ENCODE measurements around the gene TTLL6.

TTLL6 gene

DNA sequence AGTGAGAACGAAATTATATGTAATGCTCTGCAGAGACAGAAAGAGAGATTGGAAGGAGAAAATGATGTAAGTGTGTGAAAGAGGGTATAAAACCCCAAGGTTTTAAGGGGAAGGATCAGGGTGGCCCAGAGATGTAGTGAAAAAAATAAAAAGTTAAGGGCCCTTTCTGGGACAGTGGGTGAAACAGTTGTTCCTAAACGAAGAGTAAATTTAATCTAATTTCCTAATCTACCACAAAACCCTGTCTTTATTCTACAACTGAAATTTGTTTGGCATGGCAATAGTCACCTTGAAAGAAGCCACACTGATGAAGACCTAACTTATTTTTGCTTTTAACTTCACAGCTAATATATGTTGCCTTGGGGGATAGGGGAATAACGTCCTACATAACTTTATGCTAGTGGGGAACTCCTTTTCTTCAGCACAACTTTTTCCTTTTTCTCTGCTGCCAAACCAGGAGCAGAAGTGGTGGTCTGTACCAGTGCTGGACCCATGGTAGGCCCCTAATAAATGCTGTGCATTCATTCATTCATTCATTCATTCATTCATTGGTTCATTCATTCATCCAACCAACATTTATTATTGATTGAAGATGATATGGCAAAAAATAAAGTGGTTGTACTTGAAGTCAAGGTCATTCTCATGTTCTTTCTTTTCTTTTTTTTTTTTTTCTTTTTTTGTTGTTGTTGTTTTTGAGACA lies 39.2 kb upstream of the TTLL6 start:
- ChIA-PET POLR2A (no interaction called here), CTCF (interaction anchor here (0.7 to 1.8 kb wide), 5 partner anchors 23 to 1123 kb away, joined by 3 to 4 read pairs (median 4); partner anchors contain the start of gene TBX21)
- H3K36me3 ChIP-seq (ENCODE audit: control insufficient read depth in 2 of 2, insufficient read depth in 1 of 2, low read length in 2 of 2) = peaks cover 58 to 78% of the 10 kb centered on the region in 2 experiments
- H3K27ac ChIP-seq (ENCODE audit: extremely low read depth, low read depth, low read length) = no peak overlapping the region
- no peaks in the 10 kb centered on the region for H3K4me1 ChIP-seq (ENCODE audit: control insufficient read depth, insufficient read depth, low read length)
- H3K9me3 ChIP-seq (ENCODE audit: control insufficient read depth, insufficient read depth, low read depth, low read length) = no peaks in the 10 kb centered on the region
- no peak overlapping the region for H3K4me3 ChIP-seq (ENCODE audit: low read depth, low read length)
- TF ChIP-seq, protein P1, sequence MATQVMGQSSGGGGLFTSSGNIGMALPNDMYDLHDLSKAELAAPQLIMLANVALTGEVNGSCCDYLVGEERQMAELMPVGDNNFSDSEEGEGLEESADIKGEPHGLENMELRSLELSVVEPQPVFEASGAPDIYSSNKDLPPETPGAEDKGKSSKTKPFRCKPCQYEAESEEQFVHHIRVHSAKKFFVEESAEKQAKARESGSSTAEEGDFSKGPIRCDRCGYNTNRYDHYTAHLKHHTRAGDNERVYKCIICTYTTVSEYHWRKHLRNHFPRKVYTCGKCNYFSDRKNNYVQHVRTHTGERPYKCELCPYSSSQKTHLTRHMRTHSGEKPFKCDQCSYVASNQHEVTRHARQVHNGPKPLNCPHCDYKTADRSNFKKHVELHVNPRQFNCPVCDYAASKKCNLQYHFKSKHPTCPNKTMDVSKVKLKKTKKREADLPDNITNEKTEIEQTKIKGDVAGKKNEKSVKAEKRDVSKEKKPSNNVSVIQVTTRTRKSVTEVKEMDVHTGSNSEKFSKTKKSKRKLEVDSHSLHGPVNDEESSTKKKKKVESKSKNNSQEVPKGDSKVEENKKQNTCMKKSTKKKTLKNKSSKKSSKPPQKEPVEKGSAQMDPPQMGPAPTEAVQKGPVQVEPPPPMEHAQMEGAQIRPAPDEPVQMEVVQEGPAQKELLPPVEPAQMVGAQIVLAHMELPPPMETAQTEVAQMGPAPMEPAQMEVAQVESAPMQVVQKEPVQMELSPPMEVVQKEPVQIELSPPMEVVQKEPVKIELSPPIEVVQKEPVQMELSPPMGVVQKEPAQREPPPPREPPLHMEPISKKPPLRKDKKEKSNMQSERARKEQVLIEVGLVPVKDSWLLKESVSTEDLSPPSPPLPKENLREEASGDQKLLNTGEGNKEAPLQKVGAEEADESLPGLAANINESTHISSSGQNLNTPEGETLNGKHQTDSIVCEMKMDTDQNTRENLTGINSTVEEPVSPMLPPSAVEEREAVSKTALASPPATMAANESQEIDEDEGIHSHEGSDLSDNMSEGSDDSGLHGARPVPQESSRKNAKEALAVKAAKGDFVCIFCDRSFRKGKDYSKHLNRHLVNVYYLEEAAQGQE (tag by site-specific recombination; IDR thresholded peaks at IDR 0.05) = no peak
- TF ChIP-seq, protein P2, sequence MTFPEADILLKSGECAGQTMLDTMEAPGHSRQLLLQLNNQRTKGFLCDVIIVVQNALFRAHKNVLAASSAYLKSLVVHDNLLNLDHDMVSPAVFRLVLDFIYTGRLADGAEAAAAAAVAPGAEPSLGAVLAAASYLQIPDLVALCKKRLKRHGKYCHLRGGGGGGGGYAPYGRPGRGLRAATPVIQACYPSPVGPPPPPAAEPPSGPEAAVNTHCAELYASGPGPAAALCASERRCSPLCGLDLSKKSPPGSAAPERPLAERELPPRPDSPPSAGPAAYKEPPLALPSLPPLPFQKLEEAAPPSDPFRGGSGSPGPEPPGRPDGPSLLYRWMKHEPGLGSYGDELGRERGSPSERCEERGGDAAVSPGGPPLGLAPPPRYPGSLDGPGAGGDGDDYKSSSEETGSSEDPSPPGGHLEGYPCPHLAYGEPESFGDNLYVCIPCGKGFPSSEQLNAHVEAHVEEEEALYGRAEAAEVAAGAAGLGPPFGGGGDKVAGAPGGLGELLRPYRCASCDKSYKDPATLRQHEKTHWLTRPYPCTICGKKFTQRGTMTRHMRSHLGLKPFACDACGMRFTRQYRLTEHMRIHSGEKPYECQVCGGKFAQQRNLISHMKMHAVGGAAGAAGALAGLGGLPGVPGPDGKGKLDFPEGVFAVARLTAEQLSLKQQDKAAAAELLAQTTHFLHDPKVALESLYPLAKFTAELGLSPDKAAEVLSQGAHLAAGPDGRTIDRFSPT (tag by site-specific recombination; IDR thresholded peaks at IDR 0.05) = no peak
- TF ChIP-seq ZNF24 (tag by site-specific recombination; IDR thresholded peaks at IDR 0.05) (0 out of 2 replicates have a peak, but pooled peaks have one; percentile 53), ZNF292 (tag by site-specific recombination; IDR thresholded peaks at IDR 0.05; ENCODE audit: borderline replicate concordance, low read depth) (no peak), ZNF155 (tag by site-specific recombination; IDR thresholded peaks at IDR 0.05) (no peak)

DNA sequence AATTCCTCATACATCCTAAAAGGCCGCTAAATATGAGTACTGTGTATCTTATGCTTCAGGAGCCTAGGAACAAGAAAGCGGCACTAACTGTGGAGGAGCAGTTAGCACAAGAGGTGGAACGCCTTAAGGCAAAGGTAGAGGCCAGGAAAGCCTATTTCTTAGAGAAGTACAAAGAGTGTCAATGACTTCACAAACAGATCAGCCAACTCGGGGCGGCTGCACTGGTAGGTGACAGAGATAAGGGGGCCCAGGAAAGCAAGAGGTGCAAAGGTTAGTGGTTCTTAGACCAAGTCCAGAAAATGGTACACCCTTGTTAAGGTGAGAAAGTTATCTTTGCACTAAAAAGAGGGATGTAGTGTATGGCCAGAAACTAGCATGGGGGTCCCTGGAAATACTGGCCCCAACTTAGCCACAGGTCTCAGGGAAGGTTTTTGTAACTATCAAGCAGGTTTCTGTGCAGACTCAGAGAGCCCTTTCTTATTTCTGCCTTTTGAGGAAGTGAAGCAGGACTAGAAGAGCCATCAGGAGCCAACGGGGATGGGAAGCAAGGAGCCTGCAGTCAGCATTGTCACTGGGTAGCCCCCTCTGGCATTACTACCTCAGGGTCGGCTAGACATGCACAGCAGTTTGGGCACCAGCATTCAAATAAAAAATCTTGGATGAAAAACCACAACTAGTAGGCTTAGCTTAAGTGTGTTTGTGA lies 37.9 kb upstream of the TTLL6 start:
- Histone ChIP-seq H3K27ac (ENCODE audit: extremely low read depth, low read depth, low read length) (no peak overlapping the region), H3K9me3 (ENCODE audit: control insufficient read depth, insufficient read depth, low read depth, low read length) (no peaks in the 10 kb centered on the region), H3K4me3 (ENCODE audit: low read depth, low read length) (no peak overlapping the region), H3K4me1 (ENCODE audit: control insufficient read depth, insufficient read depth, low read length) (no peaks in the 10 kb centered on the region), H3K36me3 (ENCODE audit: control insufficient read depth in 2 of 2, insufficient read depth in 1 of 2, low read length in 2 of 2) (peaks cover 61 to 77% of the 10 kb centered on the region in 2 experiments)
- CTCF ChIA-PET = interaction anchor here (0.7 to 1.8 kb wide), 5 partner anchors 20 to 131 kb away, joined by 3 to 5 read pairs (median 4); no protein-coding TSS in a partner anchor
- POLR2A ChIA-PET = no interaction called here
- TF ChIP-seq ZNF341 (tag by site-specific recombination; IDR thresholded peaks at IDR 0.05; ENCODE audit: low read depth) (no peak), HOXC10 (CRISPR knock-in tag; IDR thresholded peaks at IDR 0.05) (no peak), ZSCAN30 (tag by site-specific recombination; IDR thresholded peaks at IDR 0.05) (no peak), ZNF114 (tag by site-specific recombination; IDR thresholded peaks at IDR 0.05) (no peak), IKZF3 (tag by site-specific recombination; IDR thresholded peaks at IDR 0.05) (no peak), ZNF433 (tag by site-specific recombination; IDR thresholded peaks at IDR 0.05; ENCODE audit: low read depth) (no peak), KLF8 (tag by site-specific recombination; IDR thresholded peaks at IDR 0.05) (no peak), ZNF16 (tag by site-specific recombination; IDR thresholded peaks at IDR 0.05; ENCODE audit: low read depth) (no peak), ZNF777 (tag by site-specific recombination; IDR thresholded peaks at IDR 0.05; ENCODE audit: borderline replicate concordance) (no peak), ZNF366 (tag by site-specific recombination; conservative IDR thresholded peaks at IDR 0.05) (no peak), ZNF843 (tag by site-specific recombination; IDR thresholded peaks at IDR 0.05) (no peak), GLI2 (tag by site-specific recombination; IDR thresholded peaks at IDR 0.05; ENCODE audit: borderline replicate concordance, low read depth) (no peak), ZNF214 (tag by site-specific recombination; IDR thresholded peaks at IDR 0.05; ENCODE audit: borderline replicate concordance) (no peak)
- TF ChIP-seq, protein P3, sequence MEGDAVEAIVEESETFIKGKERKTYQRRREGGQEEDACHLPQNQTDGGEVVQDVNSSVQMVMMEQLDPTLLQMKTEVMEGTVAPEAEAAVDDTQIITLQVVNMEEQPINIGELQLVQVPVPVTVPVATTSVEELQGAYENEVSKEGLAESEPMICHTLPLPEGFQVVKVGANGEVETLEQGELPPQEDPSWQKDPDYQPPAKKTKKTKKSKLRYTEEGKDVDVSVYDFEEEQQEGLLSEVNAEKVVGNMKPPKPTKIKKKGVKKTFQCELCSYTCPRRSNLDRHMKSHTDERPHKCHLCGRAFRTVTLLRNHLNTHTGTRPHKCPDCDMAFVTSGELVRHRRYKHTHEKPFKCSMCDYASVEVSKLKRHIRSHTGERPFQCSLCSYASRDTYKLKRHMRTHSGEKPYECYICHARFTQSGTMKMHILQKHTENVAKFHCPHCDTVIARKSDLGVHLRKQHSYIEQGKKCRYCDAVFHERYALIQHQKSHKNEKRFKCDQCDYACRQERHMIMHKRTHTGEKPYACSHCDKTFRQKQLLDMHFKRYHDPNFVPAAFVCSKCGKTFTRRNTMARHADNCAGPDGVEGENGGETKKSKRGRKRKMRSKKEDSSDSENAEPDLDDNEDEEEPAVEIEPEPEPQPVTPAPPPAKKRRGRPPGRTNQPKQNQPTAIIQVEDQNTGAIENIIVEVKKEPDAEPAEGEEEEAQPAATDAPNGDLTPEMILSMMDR (tag by site-specific recombination; IDR thresholded peaks at IDR 0.05) = no peak
- TF ChIP-seq, protein P4, sequence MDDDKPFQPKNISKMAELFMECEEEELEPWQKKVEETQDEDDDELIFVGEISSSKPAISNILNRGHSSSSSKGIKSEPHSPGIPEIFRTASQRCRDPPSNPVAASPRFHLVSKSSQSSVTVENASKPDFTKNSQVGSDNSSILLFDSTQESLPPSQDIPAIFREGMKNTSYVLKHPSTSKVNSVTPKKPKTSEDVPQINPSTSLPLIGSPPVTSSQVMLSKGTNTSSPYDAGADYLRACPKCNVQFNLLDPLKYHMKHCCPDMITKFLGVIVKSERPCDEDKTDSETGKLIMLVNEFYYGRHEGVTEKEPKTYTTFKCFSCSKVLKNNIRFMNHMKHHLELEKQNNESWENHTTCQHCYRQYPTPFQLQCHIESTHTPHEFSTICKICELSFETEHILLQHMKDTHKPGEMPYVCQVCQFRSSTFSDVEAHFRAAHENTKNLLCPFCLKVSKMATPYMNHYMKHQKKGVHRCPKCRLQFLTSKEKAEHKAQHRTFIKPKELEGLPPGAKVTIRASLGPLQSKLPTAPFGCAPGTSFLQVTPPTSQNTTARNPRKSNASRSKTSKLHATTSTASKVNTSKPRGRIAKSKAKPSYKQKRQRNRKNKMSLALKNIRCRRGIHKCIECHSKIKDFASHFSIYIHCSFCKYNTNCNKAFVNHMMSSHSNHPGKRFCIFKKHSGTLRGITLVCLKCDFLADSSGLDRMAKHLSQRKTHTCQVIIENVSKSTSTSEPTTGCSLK (tag by site-specific recombination; IDR thresholded peaks at IDR 0.05) = no peak

Measured in HEK293 (cell line).